HG03097 (cell line): ENCODE data around the gene TRIM61.

Experiments
- ATAC-seq: cut with Tn5 transposase; IDR thresholded peaks from one replicate; pipeline ENCODE4 v1.9.1; 2021; ENCODE audit not compliant: unreplicated experiment, low FRiP score

The TRIM61 gene

GRCh38 chr4:164918956-164919355, 58.5 kb downstream of the TRIM61 start:
- ATAC-seq, result no peak
